Inflammatory macrophage treated with lipopolysaccharide for 1 hour (primary cell): ENCODE results near the gene SRPX2.

Experiments
- DNase-seq, 2 donors: peaks; one replicate each; pipeline ENCODE4 v3.0.0-alpha.2; 2020 to 2022

The SRPX2 gene

DNA sequence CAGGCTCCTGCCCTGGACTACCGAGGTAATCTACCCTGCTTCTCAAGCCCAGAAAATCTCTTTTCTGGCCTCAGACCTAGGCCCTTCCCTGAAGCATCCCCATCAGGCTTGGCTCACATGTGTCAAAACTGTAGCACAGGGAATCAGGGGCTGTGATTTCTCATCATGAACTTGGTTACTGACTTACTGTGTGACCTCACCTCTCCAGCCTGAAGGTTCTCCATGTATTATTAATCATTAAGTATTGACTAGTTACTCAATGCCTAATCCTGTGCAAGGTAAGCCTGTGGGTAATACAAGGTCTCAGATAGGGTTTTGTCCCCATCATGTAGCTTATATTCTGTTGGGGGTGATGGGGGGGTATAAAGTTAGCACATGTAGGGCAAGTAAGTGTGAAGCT, 6.8 kb downstream of the SRPX2 start:
- DNase-seq = no peak

DNA sequence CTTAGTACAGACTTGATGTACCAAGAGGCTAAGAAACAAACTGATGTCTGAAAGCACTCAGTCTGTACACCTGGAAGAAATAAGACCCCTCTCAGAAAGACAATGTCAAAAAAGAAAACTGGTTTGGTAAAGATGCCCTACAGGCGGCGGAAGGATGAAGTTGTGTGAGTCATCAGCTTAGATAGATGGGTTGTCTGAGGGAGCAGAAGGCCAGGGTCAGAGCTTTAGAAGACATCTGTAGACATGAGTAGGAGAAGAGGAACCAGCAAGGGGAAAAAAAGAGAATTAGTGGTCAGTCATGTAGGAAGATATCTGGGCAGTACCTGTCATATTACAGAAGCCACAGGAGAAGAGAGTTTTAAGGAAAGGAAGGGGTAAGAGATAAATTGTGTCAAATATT, 8.3 kb downstream of the SRPX2 start:
- DNase-seq = no peak

DNA sequence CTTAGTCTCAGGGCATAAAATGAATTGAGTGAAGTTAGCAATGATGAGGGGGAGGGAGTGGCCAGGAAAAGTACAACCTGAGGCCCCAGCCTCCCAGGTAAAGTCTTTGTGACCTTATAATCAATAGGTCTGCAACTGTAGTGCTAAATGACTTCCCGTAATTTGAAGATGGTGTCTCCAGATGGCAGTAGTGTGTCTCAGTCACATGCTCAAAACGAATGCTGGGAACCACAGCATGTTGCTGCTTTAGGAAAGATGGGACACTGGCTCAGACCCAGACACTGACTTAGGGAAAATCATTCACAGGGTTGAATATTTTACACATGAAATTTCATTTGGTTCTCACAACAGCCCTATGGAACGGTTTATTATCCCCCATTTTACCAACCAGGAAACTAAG, 10.3 kb downstream of the SRPX2 start:
- no peak for DNase-seq

DNA sequence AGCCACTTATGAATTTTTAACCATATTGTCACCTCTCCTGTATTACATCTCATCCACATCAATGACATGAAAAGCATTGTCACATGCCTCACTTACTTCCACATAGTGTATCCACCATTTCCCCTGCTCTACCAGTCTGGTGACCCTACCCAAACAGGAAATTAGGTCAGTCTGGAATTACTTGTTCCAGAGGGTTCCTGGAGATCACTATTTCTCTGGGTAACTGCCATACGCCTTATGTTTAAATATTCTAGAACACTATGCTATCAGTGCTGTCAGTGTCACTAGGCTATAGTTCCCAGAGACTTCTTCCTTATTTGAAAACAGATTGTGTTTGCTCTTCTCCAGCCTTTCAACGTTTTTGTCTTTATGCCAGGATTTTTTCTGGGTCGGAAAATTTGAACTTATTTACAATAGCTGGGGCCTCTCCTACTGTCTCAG, 15.0 kb downstream of the SRPX2 start:
- DNase-seq = no peak

DNA sequence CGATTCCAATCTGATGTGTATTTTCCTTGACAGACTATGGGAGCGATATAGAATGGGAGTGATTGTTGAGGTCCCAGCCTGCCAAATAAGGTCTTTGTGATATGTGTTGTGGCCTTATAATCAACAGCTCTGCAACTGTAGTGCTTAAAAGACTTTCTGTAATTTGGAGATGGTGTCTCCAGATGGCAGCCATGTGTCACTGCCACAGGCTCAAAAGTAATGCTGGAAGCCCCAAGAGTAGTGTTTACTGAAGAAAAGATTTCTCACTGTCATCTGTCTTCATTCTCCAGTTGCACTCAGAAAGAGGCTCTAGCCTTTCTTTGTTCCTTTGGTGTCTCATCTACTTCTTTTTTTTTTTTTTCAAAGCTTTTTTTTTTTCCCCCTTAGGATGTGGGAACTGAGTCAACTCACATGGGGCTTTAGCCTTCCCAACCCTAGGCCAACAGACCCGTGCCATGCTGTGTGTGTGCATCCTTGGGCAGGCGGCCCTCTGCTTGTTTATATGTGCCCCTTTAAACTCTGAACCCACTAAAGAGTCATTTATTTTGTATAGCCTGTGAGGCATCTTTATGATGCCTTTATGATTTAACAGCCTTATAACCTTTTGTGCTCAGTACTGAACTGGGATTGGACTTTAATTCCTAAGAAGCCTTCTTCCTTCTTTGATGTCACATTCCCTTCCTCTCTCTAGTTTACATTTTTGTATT, 15.6 kb downstream of the SRPX2 start:
- no peak for DNase-seq

DNA sequence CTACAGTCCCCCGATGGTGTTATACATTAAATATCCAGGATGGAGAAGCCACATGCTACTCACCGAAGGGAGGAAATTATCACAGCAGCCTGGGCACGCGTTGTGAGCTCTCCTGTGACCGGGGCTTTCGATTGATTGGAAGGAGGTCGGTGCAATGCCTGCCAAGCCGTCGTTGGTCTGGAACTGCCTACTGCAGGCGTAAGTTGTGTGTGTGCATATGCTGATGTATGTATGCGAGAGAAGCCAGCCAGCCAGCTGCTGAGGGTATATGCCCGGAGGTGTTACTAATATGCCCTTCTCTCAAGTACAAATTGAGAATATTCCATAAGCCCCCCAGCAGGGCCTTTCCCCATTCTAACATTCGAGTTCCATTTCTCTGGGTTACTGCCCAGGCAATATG, 18.2 kb downstream of the SRPX2 start:
- DNase-seq = no peak

DNA sequence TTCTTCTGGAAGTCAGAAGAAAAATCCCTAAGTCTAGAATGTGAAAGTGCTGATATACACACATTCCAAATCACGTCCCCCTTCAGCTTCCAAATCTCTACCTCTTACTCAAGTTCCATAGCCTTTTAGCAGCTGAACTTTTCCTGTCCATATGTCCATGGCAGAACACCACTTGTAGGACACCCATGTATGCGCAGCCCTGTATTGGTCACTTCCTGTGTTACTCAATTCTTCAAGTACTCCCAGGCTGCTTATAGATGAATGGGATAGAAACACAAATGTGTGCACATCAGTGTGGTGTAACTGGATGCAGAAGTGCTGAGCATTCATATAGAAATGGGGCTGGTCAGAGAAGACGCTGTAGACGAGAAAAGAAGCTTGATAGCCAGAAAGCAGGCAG, 18.8 kb downstream of the SRPX2 start:
- DNase-seq = no peak

DNA sequence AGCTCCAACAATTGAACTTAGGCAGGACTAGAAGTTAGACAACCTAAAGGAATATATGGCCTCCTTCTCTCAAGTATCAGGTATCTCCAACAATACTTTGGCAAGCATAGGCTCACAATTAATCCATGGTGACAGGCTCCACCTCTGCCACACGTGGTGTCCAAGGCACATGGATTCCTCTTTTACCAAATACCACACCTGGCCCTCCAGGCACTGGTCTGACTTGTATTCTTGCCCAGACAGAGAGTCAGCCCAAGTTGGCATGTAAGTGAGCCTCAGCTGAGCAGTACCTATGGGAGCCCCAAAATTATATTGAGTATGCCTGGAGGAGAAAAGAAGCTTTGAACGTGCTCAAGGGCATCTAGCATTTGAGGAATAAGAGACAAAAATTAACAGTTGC, 19.6 kb downstream of the SRPX2 start:
- no peak for DNase-seq

DNA sequence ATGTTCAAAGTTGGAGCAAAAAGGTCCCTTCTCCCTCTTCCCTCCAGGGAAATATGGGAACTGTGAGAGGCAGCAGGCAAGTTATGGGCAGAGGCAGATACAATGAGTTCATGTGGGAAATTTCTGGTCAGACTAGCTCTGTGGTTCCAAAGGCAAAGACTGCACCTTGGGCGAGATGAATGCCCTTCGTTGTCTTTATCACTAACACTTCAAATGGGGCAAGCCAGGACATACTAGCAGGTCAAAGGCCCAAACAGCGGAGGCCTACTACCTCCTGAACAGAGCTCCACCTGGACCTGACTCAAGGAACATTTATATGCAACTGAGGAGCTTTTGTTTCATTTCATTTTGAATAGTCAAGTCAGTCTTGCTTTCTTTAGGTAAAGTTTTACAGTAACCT, 29.0 kb downstream of the SRPX2 start:
- DNase-seq = no peak

DNA sequence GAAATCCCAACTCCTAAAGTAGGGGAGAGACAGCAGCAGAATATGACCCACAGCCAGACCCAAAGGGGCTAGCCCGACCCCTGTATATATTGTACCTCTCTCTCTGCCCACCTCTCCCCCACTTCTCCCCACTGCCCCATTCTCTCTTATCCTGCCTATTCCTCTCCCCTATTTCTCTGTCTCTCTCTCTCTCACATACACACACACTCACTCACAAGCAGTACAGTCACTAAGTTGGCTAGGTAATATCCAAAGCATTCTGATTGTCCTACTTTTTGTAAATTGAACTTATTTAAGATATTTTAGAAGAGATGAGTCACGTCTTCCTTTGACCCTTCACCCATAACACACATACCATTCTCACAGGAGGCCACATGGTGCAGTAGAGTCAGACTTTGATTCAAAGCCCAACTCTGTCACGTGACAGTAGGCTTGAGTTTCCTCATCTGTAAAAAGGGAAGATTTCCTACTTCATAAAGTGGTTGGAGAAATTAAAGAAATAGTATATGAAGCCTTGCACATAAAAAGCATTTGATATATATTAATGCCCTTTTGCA, 29.5 kb downstream of the SRPX2 start:
- peak in 1 of 2 donors; percentile 6 for DNase-seq

DNA sequence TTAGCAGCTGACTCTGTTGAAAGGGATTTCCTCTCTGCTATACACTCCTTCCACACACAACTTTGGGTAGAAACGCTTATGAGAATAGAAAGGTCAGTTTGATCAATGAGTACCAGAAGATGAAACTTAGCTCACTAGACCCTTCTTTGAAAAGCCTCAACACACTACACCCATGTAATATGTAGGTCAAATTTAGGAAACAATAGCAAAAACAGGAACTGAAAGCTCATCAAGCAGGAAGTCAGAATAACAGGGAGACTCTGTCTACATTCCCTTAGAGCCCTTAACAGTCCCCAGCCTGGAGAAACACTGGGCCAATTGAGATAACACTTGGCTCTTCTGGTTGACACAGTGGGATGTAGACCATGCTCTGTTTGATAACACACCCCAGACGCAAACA, 30.7 kb downstream of the SRPX2 start:
- peak; percentile 26 to 35 for DNase-seq

DNA sequence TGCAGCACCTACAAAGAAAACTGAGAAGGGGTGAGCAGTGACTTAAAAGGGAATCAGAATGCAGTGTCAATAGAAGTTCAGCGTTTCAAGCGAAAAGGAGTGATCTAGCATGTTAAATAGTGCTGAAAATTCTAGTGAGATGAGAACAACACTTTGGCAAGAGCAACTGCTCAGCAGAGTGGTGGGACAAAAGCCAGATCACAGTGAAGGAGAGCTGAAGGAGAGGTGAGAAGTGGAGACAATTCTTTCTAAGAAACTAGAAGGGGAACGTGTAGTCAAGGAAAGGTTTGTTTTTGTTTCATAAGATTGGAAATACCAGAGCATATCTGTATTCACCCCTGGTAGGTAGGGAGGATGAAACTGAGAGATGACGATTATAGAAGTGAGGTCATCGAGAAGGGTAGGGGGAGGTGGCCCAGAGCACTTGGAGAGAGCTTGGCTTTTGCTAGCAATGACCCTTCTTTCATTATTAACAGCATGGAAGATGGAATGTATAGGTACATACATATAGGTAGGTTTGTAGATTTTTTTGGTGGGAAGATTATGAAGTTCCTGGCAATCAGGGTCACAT, 33.7 kb downstream of the SRPX2 start:
- no peak for DNase-seq

DNA sequence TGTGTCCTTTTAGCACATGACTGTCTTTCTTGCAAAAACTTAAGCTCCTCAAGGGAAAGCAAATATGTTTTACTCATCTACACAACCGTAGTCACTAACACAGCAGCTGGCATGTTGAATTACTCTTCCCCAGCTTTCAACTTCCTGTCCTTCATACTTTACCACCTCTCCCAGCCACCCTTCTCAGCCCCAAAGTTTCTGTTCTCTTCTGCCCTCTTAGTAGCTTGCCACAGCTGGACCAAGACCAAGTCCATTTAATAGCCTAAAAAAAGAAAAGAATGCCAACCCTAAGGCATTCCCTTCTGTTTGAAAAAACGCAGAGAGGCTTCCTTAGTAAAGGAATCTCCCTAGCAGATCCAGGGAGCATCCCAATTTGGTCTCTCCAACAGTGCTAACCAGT, 36.8 kb downstream of the SRPX2 start:
- DNase-seq = no peak

DNA sequence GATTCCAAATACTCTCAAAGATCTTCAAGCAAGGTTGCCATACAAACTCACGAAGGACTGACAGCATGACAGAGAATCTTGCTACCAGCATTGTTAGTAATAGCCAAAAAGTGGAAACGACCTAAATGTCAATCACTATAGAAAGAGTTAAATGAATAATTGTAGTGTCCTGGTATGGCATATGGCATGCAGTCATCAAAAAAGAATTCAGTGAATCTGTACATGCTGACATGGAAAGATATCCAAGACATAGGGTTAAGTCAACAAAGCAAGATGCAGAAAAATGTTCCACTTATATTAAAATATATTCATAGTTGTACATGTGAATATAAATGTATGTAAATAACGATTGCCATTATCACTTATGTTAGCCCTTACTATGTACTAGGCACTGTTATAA, 37.6 kb downstream of the SRPX2 start:
- no peak for DNase-seq

DNA sequence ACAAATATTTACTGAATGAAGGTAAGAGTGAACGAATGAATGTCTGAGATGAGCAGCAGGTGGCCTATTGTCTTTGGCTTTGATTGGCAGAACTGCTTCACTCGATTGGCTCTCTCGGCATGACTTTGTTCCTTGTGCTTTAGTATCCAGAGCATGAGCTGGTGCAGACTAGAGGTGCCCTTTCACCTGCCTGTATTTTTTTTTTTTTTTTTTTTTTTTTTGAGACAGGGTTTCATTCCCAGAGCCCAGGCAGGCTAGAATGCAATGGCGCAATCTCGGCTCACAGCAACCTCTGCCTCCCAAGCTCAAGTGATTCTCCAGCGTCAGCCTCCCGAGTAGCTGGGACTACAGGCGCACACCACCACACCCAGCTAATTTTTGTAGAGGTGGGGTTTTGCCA, 38.9 kb downstream of the SRPX2 start:
- DNase-seq = no peak

DNA sequence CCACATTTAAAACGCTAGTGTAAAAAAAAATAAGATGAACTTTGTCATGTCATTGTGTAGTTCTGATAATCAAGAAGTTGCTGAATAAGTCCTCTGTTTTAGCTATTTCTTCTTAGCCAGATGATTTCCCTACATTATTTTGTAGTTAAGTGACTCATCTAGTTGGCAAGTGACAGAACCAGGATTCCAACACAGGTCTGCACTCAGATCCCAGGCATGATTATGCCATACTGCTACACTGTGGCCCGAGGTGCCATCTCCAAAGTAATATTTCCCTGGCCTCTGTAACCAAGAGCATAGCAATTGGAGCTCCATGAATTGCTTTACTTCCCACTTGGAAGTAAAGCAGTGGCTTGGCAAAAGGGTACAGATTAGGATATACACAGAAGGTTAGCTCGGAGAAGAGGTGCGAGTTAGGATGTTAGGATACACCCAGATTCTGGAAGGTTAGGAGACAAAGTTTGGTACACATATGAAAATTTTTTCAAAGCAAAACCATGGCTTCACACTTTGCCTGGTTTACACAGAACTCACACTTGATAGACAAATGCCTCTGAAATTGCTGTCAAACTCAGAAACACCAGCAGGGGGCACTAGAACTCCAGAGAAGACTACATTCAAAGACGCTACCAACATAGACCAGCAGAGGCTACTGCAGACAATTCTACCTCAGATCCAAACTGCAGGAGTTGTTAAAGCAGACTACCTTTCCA, 41.4 kb downstream of the SRPX2 start:
- DNase-seq = peak; percentile 48 to 85

DNA sequence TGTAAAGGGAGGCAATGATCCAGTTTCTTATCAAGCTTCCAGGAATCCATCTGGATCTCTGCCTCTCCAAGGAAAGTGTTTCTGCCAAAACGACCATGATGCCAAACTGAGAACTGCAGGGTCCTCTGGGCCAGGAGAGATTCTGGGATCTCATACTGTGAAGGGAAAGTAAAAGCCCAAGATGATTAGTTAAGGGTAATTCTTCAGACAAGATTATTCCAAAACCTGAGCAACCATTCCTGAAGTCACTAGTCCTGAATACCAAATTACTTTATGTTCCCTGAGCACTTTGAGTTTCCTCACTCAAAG, 42.0 kb downstream of the SRPX2 start:
- no peak for DNase-seq

DNA sequence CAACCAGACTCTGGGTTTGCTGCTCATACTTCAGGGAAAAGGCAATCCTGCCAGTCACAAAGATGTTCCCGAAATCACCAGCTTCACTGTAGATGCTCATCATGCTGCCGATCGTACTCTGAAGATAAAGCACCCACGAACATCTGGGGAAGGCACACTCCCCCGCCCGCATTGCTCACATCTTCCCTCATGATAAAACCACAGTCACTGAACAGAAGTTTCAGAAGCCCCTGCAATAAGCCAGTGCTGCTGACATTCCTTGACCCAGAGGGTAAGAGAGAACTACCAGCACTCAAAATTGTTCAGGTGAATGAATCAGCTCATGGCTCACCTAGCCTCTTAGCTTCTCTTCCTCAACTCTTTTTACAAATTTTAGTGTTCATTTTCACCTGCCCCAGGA, 43.1 kb downstream of the SRPX2 start:
- DNase-seq = no peak

DNA sequence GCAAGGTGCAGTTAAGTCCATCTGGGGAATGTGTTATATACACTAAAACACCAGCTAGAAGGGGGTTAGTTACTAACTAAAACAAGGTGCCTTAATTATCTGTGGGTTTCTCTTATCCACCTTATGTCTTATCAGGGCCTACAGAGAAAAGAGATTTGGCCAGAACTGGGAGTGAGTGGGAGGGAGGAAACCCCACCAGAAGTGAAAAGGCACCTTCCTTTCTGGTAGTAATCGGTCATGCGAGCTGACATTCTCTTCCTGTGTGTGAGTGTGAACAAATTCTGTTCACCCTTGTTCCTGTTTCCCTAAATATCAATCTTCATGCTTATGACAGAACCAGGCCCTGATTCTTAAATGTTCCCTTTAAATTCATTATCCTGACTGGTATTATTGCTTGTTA, 43.5 kb downstream of the SRPX2 start:
- peak in 1 of 2 donors; percentile 32 for DNase-seq

DNA sequence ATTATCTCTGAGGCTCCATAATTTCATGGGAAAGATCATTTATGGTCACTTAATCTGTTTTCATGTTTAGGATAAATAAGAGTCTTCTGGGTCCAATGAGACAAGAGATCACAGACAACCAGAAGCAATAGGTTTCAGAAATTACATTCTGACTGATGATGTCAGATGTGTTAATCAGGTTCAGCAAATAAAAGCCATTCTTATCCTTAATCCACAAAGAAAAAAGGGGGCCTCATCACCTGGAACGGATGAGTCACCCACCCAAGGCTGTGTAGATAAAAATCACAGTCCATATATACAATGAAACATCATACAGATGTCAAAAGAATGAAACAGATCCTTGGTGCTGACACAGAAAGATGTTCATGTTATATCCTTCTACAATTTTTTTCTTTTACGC, 51.3 kb downstream of the SRPX2 start:
- no peak for DNase-seq

DNA sequence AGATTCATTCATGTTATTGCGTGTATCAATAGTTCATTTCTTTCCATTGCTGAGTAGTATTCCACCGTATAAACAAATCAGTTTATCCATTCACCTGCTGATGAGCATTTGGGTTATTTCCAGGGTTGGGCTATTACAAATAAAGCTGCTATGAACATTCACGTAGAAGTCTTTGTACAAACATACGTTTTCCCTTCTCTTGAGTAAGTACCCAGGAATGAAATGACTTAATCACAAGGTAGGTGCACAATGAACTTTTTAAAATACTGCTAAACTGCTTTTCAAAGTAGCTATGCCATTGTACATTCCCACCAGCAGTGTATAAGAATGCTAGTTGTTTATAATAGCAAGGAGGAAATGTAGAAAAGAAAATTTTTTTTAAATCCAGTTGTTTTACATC, 52.0 kb downstream of the SRPX2 start:
- no peak for DNase-seq

DNA sequence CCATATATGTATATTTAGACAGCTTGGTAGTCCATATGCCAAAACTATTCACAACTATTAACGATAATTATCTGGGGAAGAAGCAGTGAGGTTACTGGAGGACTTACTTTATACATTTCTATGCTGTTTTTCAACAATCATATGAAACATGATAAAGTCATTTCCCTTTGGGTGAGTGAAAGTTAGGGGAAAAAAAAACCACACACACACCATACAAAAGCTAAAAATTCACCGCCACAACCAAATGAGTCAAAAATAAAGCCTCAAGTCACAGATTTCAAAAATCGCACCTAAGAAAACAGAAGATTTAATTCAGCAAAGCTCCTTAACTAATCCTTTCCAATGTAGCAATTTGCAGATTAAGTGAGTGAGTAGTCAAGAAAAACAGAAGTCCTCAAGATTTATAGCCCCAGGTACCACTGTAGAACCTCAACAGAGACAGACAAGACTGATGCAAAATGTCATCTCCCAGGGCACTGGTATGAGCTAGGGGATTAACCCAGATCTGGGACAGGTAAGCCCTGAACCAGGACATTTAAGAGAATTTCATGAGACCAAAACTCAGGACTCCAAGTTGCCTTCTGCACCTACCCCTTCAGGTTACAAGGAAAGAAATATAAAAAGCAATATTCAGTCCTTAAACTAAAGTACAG, 52.8 kb downstream of the SRPX2 start:
- no peak for DNase-seq

DNA sequence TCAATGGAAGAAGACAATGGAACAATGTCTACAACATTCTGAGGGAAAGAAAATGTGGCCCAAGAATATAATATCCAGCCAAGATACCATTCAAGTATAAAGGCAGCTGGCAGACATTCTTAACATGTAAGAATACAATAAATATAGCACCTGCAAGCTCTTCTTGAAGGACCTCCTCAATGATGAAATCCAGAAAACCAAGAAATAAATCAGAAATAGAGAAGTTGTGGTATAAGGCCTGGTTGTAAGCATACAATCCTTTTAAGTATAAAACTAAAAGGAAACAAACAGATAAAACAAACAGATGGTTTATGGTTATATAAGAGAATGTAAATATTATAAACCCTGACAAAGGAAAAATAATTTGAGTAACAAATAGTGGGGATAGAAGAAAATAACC, 54.6 kb downstream of the SRPX2 start:
- DNase-seq = no peak

DNA sequence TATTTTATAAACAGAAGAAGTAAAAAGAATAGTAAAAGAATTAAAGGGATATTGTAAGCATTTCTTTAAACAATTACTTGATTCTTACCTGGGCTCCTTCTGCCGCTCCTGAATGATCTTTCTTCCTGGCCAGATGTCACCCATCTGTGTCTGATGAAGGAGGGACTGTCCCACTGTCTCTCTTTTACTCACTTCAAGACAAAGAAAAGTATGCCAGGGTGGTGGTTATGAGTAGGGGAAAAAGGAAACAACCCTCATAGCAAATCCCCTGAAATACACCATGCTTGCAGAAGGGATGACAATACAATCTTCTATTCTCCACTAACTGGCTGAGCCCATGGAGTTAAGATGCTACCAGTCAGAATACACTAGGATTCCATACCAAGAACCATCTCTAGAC, 56.8 kb downstream of the SRPX2 start:
- DNase-seq = no peak
